Karpas-422 (cell line): ENCODE results near the gene LMOD2. TPM values are rescaled to one million over a fixed set of nuclear protein-coding genes. Genes with fewer than 3 reads are reported as not detected.

Experiments used
- DNase-seq: peaks from one replicate; pipeline ENCODE4 v3.0.0-alpha.2; 2015
- H2AFZ ChIP-seq: fragments of 200-600 bp; sonication (generic); 2 replicates; pipeline ENCODE4 v1.6.1; 2014; ENCODE audit warnings: antibody characterized with exemption, low read length, mixed read lengths
- H3K27ac ChIP-seq: fragments of 200-600 bp; sonication (generic); 2 replicates; pipeline ENCODE4 v1.5.1; 2014; ENCODE audit warnings: mild to moderate bottlenecking, low read length, moderate library complexity
- H3K27me3 ChIP-seq: fragments of 200-600 bp; sonication (generic); 2 replicates; pipeline ENCODE4 v1.6.1; 2014; ENCODE audit warnings: low read length, mixed read lengths
- H3K36me3 ChIP-seq: fragments of 200-600 bp; sonication (generic); 2 replicates; pipeline ENCODE4 v1.6.1; 2014; ENCODE audit warnings: low read length, mixed read lengths; ENCODE audit not compliant: insufficient read depth
- H3K4me1 ChIP-seq: fragments of 200-600 bp; sonication (generic); 2 replicates; pipeline ENCODE4 v1.6.1; 2014; ENCODE audit warnings: mild to moderate bottlenecking, low read length, mixed read lengths
- H3K4me2 ChIP-seq: fragments of 200-600 bp; sonication (generic); 2 replicates; pipeline ENCODE4 v1.6.1; 2014; ENCODE audit warnings: low read length, low read depth, mild to moderate bottlenecking; ENCODE audit not compliant: poor library complexity, severe bottlenecking
- H3K4me3 ChIP-seq: fragments of 200-600 bp; sonication (generic); 2 replicates; pipeline ENCODE4 v1.5.1; 2014; ENCODE audit warnings: mild to moderate bottlenecking, antibody characterized with exemption, low read length, mixed read lengths
- H3K79me2 ChIP-seq: fragments of 200-600 bp; sonication (generic); 2 replicates; pipeline ENCODE4 v1.6.1; 2014; ENCODE audit warnings: mild to moderate bottlenecking, low read length, mixed read lengths
- H3K9ac ChIP-seq: fragments of 200-600 bp; sonication (generic); 2 replicates; pipeline ENCODE4 v1.6.0; 2014; ENCODE audit warnings: low read length
- H3K9me2 ChIP-seq: fragments of 200-600 bp; sonication (generic), shearing (Covaris generic); replicated peaks from 2 replicates; pipeline ENCODE4 v1.6.0; 2014; ENCODE audit warnings: mild to moderate bottlenecking, low read length, moderate library complexity; ENCODE audit not compliant: insufficient read depth
- H3K9me3 ChIP-seq: fragments of 300-700, 200-600 bp; sonication (generic); 2 replicates; pipeline ENCODE4 v1.6.1; 2014; ENCODE audit warnings: low read length, mixed read lengths
- H4K20me1 ChIP-seq: fragments of 200-600 bp; sonication (generic); 2 replicates; pipeline ENCODE4 v1.6.1; 2014; ENCODE audit warnings: mild to moderate bottlenecking, antibody characterized with exemption, low read length, low read depth; ENCODE audit not compliant: insufficient read depth
- total RNA-seq: library from RNA; depleted of rRNA; stranded (reverse); fragments of >200 nt; shearing (Covaris generic); gene quantifications from 2 replicates; pipeline ENCODE4 v1.2.3, GENCODE V29; 2014; ENCODE audit warnings: low replicate concordance; rRNA removed

The LMOD2 gene
- total RNA-seq, 1 experiment from 2014 or later = not detected

- Histone ChIP-seq H2AFZ (no peak overlapping the region), H3K36me3 (peaks cover 41% of the 10 kb centered on the region; the same call in 1 of the 2 replicates), H3K79me2 (peaks cover 32% of the 10 kb centered on the region)
Measured at GRCh38 chr7:123695944-123696677, 40.4 kb downstream of the LMOD2 start.

GRCh38 chr7:123705211-123705901 lies 49.7 kb downstream of the LMOD2 start:
- Histone ChIP-seq H4K20me1 (no peaks in the 10 kb centered on the region), H3K36me3 (peaks cover 33% of the 10 kb centered on the region; the same call in 1 of the 2 replicates), H3K4me2 (no peak overlapping the region), H3K4me1 (peaks cover 10% of the 10 kb centered on the region), H3K9me3 (no peaks in the 10 kb centered on the region), H3K79me2 (peaks cover 37% of the 10 kb centered on the region), H3K27me3 (no peaks in the 10 kb centered on the region), H2AFZ (no peak overlapping the region), H3K9me2 (no peaks in the 10 kb centered on the region), H3K4me3 (no peak overlapping the region), H3K27ac (no peak overlapping the region), H3K9ac (no peak overlapping the region)
- no peak for DNase-seq

More at GRCh38 chr7:123695944-123696677, 40.4 kb downstream of the LMOD2 start:
- H3K4me1 ChIP-seq = no peaks in the 10 kb centered on the region
- H3K9me3 ChIP-seq = no peaks in the 10 kb centered on the region
- no peaks in the 10 kb centered on the region for H3K27me3 ChIP-seq
- no peak for DNase-seq
- H3K4me3 ChIP-seq = no peak overlapping the region
- no peak overlapping the region for H3K4me2 ChIP-seq
- H3K27ac ChIP-seq = no peak overlapping the region
- no peak overlapping the region for H3K9ac ChIP-seq
- no peaks in the 10 kb centered on the region for H3K9me2 ChIP-seq
- H4K20me1 ChIP-seq = no peaks in the 10 kb centered on the region

GRCh38 chr7:123709525-123709924 lies 53.9 kb downstream of the LMOD2 start:
- Histone ChIP-seq H3K9me3 (no peaks in the 10 kb centered on the region), H3K79me2 (peaks cover 69% of the 10 kb centered on the region), H3K4me2 (no peak overlapping the region), H3K36me3 (peaks cover 24% of the 10 kb centered on the region; the same call in 1 of the 2 replicates), H3K9me2 (no peaks in the 10 kb centered on the region), H2AFZ (no peak overlapping the region), H4K20me1 (no peaks in the 10 kb centered on the region), H3K27me3 (no peaks in the 10 kb centered on the region), H3K4me1 (peaks cover 34% of the 10 kb centered on the region), H3K4me3 (no peak overlapping the region), H3K27ac (no peak overlapping the region), H3K9ac (no peak overlapping the region)
- no peak for DNase-seq

DNA sequence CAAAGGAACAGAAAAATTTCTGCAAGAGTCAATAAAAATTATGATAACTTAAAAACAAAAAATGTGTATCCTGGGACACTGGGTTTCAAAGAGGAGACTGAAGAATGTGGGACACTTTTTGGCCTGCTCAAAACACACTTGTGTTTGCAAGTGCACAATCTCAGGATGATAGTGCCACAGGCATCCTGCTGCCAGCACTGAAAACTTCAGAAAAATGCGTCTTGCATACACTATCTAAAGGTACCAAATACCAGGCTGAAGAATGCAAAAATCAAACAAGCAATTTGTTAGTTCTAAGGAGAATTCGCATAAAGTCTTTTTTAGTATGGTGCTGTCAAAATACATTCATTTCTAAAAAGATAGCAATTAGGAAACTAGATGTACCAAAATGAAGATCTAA lies 55.0 kb downstream of the LMOD2 start:
- H3K27me3 ChIP-seq = no peaks in the 10 kb centered on the region
- H3K36me3 ChIP-seq = peaks cover 24% of the 10 kb centered on the region; the same call in 1 of the 2 replicates
- H3K9me3 ChIP-seq = no peaks in the 10 kb centered on the region
- H2AFZ ChIP-seq = no peak overlapping the region
- H3K27ac ChIP-seq = peak overlapping the region; percentile 13; the same call in 1 of the 2 replicates
- no peaks in the 10 kb centered on the region for H4K20me1 ChIP-seq
- H3K9me2 ChIP-seq = no peaks in the 10 kb centered on the region
- H3K79me2 ChIP-seq = peaks cover 80% of the 10 kb centered on the region
- H3K4me1 ChIP-seq = peaks cover 34% of the 10 kb centered on the region
- H3K4me3 ChIP-seq = no peak overlapping the region
- no peak for DNase-seq
- H3K4me2 ChIP-seq = peak overlapping the region; percentile 33
- H3K9ac ChIP-seq = 0 out of 2 replicates have a peak overlapping the region, but pooled peaks have one; percentile 0

DNA sequence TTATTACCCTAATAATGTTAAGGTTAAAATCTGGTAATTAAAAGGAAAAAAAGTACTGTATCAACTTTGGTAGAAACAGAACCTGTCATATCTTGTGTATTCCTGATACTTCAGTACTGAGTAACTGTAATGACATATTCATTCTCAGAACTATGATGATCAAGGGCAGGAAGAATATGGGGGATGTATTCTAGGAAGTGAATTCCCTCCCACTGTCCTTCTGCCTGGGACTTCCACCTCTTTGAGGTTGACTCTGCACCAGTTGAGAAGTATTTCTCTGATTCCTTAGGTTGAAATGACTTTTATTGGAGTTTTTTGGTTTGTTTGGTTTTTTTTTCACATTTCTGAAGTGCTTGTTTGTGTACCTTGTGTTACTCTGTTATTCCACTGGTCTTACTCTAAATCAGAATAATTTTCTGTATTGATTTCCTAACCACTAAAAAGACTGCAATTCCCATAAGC lies 56.2 kb downstream of the LMOD2 start:
- H3K27me3 ChIP-seq = no peaks in the 10 kb centered on the region
- peaks cover 17% of the 10 kb centered on the region; the same call in 1 of the 2 replicates for H3K36me3 ChIP-seq
- H3K9me2 ChIP-seq = no peaks in the 10 kb centered on the region
- H3K9ac ChIP-seq = no peak overlapping the region
- H3K27ac ChIP-seq = 0 out of 2 replicates have a peak overlapping the region, but pooled peaks have one; percentile 2
- H3K9me3 ChIP-seq = no peaks in the 10 kb centered on the region
- peaks cover 34% of the 10 kb centered on the region for H3K4me1 ChIP-seq
- no peak for DNase-seq
- H3K4me2 ChIP-seq = peak overlapping the region; percentile 33
- peaks cover 91% of the 10 kb centered on the region for H3K79me2 ChIP-seq
- H3K4me3 ChIP-seq = no peak overlapping the region
- no peaks in the 10 kb centered on the region for H4K20me1 ChIP-seq
- no peak overlapping the region for H2AFZ ChIP-seq

GRCh38 chr7:123712619-123713018 lies 57.0 kb downstream of the LMOD2 start:
- no peak overlapping the region for H2AFZ ChIP-seq
- no peak overlapping the region for H3K27ac ChIP-seq
- H3K27me3 ChIP-seq = no peaks in the 10 kb centered on the region
- no peaks in the 10 kb centered on the region for H4K20me1 ChIP-seq
- no peak overlapping the region for H3K4me2 ChIP-seq
- H3K36me3 ChIP-seq = peaks cover 10% of the 10 kb centered on the region; the same call in 1 of the 2 replicates
- peaks cover 95% of the 10 kb centered on the region for H3K79me2 ChIP-seq
- DNase-seq = no peak
- peaks cover 34% of the 10 kb centered on the region for H3K4me1 ChIP-seq
- H3K9me2 ChIP-seq = no peaks in the 10 kb centered on the region
- H3K9ac ChIP-seq = no peak overlapping the region
- no peaks in the 10 kb centered on the region for H3K9me3 ChIP-seq
- no peak overlapping the region for H3K4me3 ChIP-seq

Other genes with a start within 250 kb of the LMOD2 start
- 0.22 and 0.97 TPM in 2 replicates for gene IQUB, start 121.3 kb upstream of the LMOD2 start, total RNA-seq
- 47.8 and 59.0 TPM in 2 replicates for gene NDUFA5, start 98.0 kb upstream of the LMOD2 start, total RNA-seq
- 0.04 TPM in 1 of 2 replicates, not detected in the other for gene ASB15, start 54.0 kb upstream of the LMOD2 start, total RNA-seq
- gene WASL, start 93.1 kb downstream of the LMOD2 start, total RNA-seq = 7.1 and 12.1 TPM in 2 replicates
- not detected in 2 replicates for gene HYAL4, start 189.3 kb downstream of the LMOD2 start, total RNA-seq